ENCODE measurements around the gene FLNB. TPM values are rescaled to one million over a fixed set of nuclear protein-coding genes. Genes with fewer than 3 reads are reported as not detected.
"Not testable (repeated sequence)": the region's sequence is repeated elsewhere in the genome, so short reads cannot be mapped to it uniquely, and the experiment has no call there.

The FLNB gene
- polyA plus RNA-seq, 4 donors: 137 to 335 (median 205) TPM

DNA sequence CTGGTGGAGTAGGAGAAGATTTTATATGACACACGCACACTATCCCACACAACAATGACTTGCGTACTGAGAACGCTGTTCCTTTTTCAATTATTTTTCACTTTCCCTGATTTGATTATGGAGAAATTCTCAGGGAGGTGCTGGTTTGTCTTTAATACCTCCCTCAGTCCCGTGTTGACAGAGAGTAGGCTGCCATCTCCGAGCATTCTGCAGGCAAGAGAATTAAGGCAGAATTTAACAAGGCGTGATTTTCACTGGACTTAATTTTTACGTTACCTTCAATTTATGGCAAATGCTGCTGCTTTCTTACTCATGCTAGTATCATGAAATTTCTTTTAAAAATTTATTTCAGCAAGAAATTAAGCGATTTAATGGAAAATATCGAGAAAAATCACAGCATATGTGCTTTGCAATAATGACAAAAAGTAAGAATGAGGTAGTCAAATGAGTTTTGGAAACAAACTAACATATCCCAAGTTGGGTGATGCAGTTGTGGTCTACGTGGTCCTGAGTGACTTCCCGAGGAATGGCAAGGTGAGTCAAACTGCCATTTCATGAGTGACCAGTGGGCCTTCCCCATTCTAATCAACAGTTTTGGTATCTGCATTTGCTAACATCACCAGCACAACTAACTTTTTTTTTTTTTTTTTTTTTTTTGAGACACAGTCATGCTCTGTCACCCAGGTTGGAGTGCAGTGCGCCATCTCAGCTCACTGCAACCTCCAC is 185.6 kb downstream of the FLNB start:
- no peaks in the 10 kb centered on the region for H3K27me3 ChIP-seq (ENCODE audit: control insufficient read depth in 3 of 3, insufficient read depth in 3 of 3, low read length in 3 of 3)
- H3K27ac ChIP-seq (ENCODE audit: low read depth in 1 of 3, low read length in 2 of 3): no peak overlapping the region

DNA sequence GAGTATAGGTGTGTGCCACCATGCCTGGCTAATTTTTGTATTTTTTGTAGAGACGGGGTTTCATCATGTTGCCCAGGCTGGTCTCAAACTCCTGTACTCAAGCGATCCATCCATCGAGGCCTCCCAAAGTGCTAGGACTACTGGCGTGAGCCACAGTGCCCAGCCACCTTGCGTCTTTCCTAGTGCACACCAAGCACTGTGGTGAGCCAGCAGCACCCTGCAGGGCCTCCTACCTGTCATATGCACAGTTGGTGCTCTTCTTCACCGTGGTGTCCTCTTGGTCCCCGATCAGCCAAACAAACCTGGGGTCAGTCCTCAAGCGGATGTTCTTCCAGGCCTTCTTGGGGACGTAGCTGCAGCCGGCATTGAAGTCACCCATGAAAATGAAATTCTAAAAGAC is 189.4 kb downstream of the FLNB start:
- FAIRE-seq (no peak), DNase-seq (no peak)
- no peaks in the 10 kb centered on the region for H3K36me3 ChIP-seq (ENCODE audit: control insufficient read depth in 3 of 3, insufficient read depth in 2 of 3, low read depth in 1 of 3, low read length in 3 of 3)
- 93 to 96% (median 94%) methylated on average over 10 of the region's 10 CpGs for WGBS, 3 donors
- peaks cover 0 to 4% of the 10 kb centered on the region in 2 donors for H3K9me3 ChIP-seq (ENCODE audit: control insufficient read depth in 2 of 2, insufficient read depth in 1 of 2, low read depth in 1 of 2, low read length in 1 of 2)
- H3K4me1 ChIP-seq (ENCODE audit: control insufficient read depth in 3 of 3, insufficient read depth in 2 of 3, low read depth in 1 of 3, low read length in 2 of 3): peaks cover 0 to 3% (median 0%) of the 10 kb centered on the region in 3 donors
- H3K4me3 ChIP-seq (ENCODE audit: low read depth in 1 of 3, low read length in 3 of 3): no peak overlapping the region
- no peaks in the 10 kb centered on the region for H3K27me3 ChIP-seq (ENCODE audit: control insufficient read depth in 3 of 3, insufficient read depth in 3 of 3, low read length in 3 of 3)
- H3K27ac ChIP-seq (ENCODE audit: low read depth in 1 of 3, low read length in 2 of 3): no peak overlapping the region

More for the DNA sequence above, 185.6 kb downstream of the FLNB start:
- DNase-seq (no peak), FAIRE-seq (no peak)
- H3K4me3 ChIP-seq (ENCODE audit: low read depth in 1 of 3, low read length in 3 of 3): no peak overlapping the region
- no peaks in the 10 kb centered on the region for H3K36me3 ChIP-seq (ENCODE audit: control insufficient read depth in 3 of 3, insufficient read depth in 2 of 3, low read depth in 1 of 3, low read length in 3 of 3)
- no peaks in the 10 kb centered on the region for H3K4me1 ChIP-seq (ENCODE audit: control insufficient read depth in 3 of 3, insufficient read depth in 2 of 3, low read depth in 1 of 3, low read length in 2 of 3)
- H3K9me3 ChIP-seq (ENCODE audit: control insufficient read depth in 2 of 2, insufficient read depth in 1 of 2, low read depth in 1 of 2, low read length in 1 of 2): no peaks in the 10 kb centered on the region
- 89 to 93% (median 92%) methylated on average over 12 of the region's 12 CpGs for WGBS, 3 donors

DNA sequence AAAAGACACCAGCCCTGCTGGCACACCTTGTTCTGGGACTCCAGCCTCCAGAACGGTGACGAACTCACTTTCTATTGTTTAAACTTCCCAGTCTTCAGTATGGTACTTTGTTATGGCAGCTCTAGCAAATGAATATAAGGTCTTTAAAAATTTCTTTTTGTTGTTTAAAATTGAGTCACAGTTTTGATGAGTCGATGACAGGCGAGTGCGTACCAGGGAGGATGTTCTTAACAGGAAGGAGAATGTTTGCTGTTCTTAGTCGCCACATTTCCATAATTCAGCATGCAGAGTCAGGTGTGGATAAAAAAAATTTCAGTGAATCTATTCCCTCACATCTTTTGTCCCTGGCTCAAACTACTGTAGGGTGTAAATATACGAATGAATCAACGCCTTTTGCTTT is 190.1 kb downstream of the FLNB start:
- peaks cover 0 to 4% of the 10 kb centered on the region in 2 donors for H3K9me3 ChIP-seq (ENCODE audit: control insufficient read depth in 2 of 2, insufficient read depth in 1 of 2, low read depth in 1 of 2, low read length in 1 of 2)
- no peak overlapping the region for H3K27ac ChIP-seq (ENCODE audit: low read depth in 1 of 3, low read length in 2 of 3)
- no peaks in the 10 kb centered on the region for H3K27me3 ChIP-seq (ENCODE audit: control insufficient read depth in 3 of 3, insufficient read depth in 3 of 3, low read length in 3 of 3)
- H3K4me1 ChIP-seq (ENCODE audit: control insufficient read depth in 3 of 3, insufficient read depth in 2 of 3, low read depth in 1 of 3, low read length in 2 of 3): peaks cover 0 to 3% (median 0%) of the 10 kb centered on the region in 3 donors
- DNase-seq (no peak), FAIRE-seq (no peak)
- WGBS, 3 donors: 81 to 92% (median 82%) methylated on average over 8 of the region's 8 CpGs
- H3K4me3 ChIP-seq (ENCODE audit: low read depth in 1 of 3, low read length in 3 of 3): no peak overlapping the region
- H3K36me3 ChIP-seq (ENCODE audit: control insufficient read depth in 3 of 3, insufficient read depth in 2 of 3, low read depth in 1 of 3, low read length in 3 of 3): no peaks in the 10 kb centered on the region

DNA sequence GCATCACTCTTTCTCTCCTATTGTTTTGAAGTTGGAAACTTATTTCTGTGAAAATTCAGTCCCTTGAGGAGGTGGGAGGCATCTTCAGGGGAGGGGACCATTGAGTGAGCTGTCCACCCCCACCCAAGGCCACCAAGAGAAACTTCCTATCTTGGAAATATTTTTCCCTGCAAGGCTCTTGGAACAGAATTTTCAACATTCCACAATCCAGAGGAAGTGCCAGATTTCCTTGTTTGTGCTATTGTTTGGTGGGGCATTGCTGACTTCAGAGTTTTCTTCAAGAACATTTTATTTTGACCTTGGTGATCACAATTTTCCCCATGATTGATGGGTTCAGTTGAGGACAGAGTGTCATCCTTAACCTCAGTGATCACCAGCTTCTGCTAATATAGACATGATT is 190.6 kb downstream of the FLNB start:
- DNase-seq (no peak), FAIRE-seq (no peak)
- H3K36me3 ChIP-seq (ENCODE audit: control insufficient read depth in 3 of 3, insufficient read depth in 2 of 3, low read depth in 1 of 3, low read length in 3 of 3): no peaks in the 10 kb centered on the region
- peaks cover 0 to 3% (median 0%) of the 10 kb centered on the region in 3 donors for H3K4me1 ChIP-seq (ENCODE audit: control insufficient read depth in 3 of 3, insufficient read depth in 2 of 3, low read depth in 1 of 3, low read length in 2 of 3)
- peaks cover 0 to 4% of the 10 kb centered on the region in 2 donors for H3K9me3 ChIP-seq (ENCODE audit: control insufficient read depth in 2 of 2, insufficient read depth in 1 of 2, low read depth in 1 of 2, low read length in 1 of 2)
- no peaks in the 10 kb centered on the region for H3K27me3 ChIP-seq (ENCODE audit: control insufficient read depth in 3 of 3, insufficient read depth in 3 of 3, low read length in 3 of 3)
- no peak overlapping the region for H3K4me3 ChIP-seq (ENCODE audit: low read depth in 1 of 3, low read length in 3 of 3)
- no peak overlapping the region for H3K27ac ChIP-seq (ENCODE audit: low read depth in 1 of 3, low read length in 2 of 3)

DNA sequence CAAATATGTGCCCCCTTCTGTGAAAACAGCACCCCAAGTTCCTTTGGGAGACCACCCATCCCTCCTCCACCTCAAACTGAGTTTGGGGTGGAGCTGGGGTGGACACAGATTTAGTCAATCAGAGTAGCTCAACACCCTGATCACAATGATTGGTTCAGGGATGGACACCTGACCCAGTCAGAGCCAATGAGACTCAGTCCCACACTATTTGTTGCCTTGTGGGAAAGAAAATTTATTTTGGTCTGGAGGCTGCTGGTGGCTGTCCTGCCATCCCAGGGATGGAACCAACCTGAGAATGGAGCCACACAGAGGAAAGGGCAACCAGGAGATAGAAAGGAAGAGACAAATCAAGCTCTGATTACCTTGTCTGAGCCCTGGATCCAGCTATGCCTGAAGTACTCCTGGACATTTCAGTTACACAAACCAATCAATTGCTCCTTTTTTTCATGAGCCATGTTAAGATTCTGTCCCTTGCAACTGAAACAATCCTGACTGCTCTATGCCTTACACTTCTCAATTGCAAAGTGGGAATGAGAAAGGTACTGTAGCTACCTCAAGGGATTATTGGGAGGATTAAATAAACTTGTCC is 192.0 kb downstream of the FLNB start:
- Histone ChIP-seq H3K9me3 (ENCODE audit: control insufficient read depth in 2 of 2, insufficient read depth in 1 of 2, low read depth in 1 of 2, low read length in 1 of 2) (peaks cover 0 to 4% of the 10 kb centered on the region in 2 donors), H3K27ac (ENCODE audit: low read depth in 1 of 3, low read length in 2 of 3) (no peak overlapping the region)
- FAIRE-seq: no peak

DNA sequence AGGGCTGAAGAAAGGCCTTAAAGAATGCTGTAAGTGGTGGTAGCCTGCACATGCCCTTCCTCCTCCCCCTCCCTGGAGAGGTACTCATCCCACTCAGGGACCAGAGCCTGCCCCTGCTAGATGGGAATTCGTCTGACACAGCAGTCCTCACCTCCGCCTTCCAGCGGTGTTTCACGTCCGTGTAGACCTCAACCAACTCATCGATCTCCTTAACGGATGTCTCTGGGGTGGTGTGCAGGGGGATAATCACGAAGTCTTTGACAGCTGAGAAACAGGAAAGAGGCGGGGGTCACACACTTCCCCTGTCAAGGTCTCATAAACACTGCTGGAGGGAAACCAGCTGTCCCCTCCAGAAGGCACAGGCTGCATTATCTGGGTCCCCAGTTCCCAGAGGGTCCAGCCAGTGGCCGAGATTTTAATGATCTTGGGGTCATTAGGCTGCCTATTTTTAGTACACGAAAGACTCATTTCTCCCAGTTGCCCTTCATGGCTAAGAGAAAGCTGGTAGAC is 192.7 kb downstream of the FLNB start:
- Histone ChIP-seq H3K27me3 (ENCODE audit: control insufficient read depth in 3 of 3, insufficient read depth in 3 of 3, low read length in 3 of 3) (no peaks in the 10 kb centered on the region), H3K4me3 (ENCODE audit: low read depth in 1 of 3, low read length in 3 of 3) (no peak overlapping the region), H3K9me3 (ENCODE audit: control insufficient read depth in 2 of 2, insufficient read depth in 1 of 2, low read depth in 1 of 2, low read length in 1 of 2) (peaks cover 0 to 4% of the 10 kb centered on the region in 2 donors), H3K36me3 (ENCODE audit: control insufficient read depth in 3 of 3, insufficient read depth in 2 of 3, low read depth in 1 of 3, low read length in 3 of 3) (no peaks in the 10 kb centered on the region), H3K27ac (ENCODE audit: low read depth in 1 of 3, low read length in 2 of 3) (no peak overlapping the region), H3K4me1 (ENCODE audit: control insufficient read depth in 3 of 3, insufficient read depth in 2 of 3, low read depth in 1 of 3, low read length in 2 of 3) (peaks cover 0 to 3% (median 0%) of the 10 kb centered on the region in 3 donors)
- 46 to 81% (median 76%) methylated on average over 11 of the region's 11 CpGs for whole genome bisulfite sequencing, 3 donors
- no peak for DNase-seq
- no peak for FAIRE-seq

More for the DNA sequence above, 192.0 kb downstream of the FLNB start:
- Histone ChIP-seq H3K4me1 (ENCODE audit: control insufficient read depth in 3 of 3, insufficient read depth in 2 of 3, low read depth in 1 of 3, low read length in 2 of 3) (peaks cover 0 to 3% (median 0%) of the 10 kb centered on the region in 3 donors), H3K27me3 (ENCODE audit: control insufficient read depth in 3 of 3, insufficient read depth in 3 of 3, low read length in 3 of 3) (no peaks in the 10 kb centered on the region), H3K4me3 (ENCODE audit: low read depth in 1 of 3, low read length in 3 of 3) (no peak overlapping the region), H3K36me3 (ENCODE audit: control insufficient read depth in 3 of 3, insufficient read depth in 2 of 3, low read depth in 1 of 3, low read length in 3 of 3) (no peaks in the 10 kb centered on the region)
- no peak for DNase-seq

DNA sequence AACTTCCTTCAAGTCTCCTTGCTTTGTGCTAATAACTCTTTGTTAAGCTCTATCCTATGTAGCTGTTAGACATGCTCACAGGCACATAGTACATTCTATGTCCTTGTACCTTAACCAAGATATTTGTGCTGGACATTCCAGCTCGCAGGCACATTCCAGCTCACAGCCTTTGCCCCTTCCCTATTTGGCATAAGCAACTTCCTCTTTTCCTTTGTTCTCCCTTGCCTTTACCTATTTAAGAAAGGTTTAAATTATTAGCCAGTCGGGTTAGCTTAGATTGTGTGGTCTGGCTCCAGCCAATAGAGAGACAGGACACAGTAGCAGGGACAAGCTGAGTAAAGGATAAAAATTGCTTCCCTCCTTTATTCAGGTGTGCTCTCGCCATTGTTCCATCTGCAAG is 193.2 kb downstream of the FLNB start:
- peak in 1 of 2 donors; percentile 37 for DNase-seq
- not testable (repeated sequence) for H3K36me3 ChIP-seq (ENCODE audit: control insufficient read depth in 3 of 3, insufficient read depth in 2 of 3, low read depth in 1 of 3, low read length in 3 of 3); H3K9me3 ChIP-seq (ENCODE audit: control insufficient read depth in 2 of 2, insufficient read depth in 1 of 2, low read depth in 1 of 2, low read length in 1 of 2); H3K27ac ChIP-seq (ENCODE audit: low read depth in 1 of 3, low read length in 2 of 3); H3K4me3 ChIP-seq (ENCODE audit: low read depth in 1 of 3, low read length in 3 of 3); FAIRE-seq; H3K27me3 ChIP-seq (ENCODE audit: control insufficient read depth in 3 of 3, insufficient read depth in 3 of 3, low read length in 3 of 3); H3K4me1 ChIP-seq (ENCODE audit: control insufficient read depth in 3 of 3, insufficient read depth in 2 of 3, low read depth in 1 of 3, low read length in 2 of 3)
- WGBS, 3 donors: 44 to 60% (median 59%) methylated on average over 3 of the region's 3 CpGs

DNA sequence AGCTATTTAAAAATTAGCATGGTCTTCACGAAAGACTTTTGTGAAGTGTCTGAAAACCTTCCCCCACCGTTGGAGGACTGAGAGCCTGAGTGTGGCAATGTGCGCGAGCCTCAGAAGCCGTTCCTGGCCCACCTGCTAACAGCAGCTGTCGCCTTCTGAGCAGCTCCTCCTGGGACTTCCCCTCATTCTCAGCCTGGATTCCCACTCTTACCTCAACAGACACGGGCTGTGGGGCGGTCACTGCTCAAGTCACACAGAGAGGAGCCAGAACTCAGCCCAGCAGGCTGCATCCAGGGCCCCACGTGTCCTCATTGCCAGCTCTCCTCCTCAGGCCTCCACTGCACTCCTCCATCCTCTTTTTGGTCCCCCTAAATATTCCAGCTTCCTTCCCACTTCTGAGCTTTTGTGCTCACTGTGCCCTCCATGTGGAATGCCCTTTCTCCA is 194.7 kb downstream of the FLNB start:
- H3K36me3 ChIP-seq (ENCODE audit: control insufficient read depth in 3 of 3, insufficient read depth in 2 of 3, low read depth in 1 of 3, low read length in 3 of 3): no peaks in the 10 kb centered on the region
- FAIRE-seq (no peak), DNase-seq (no peak)
- no peak overlapping the region for H3K4me3 ChIP-seq (ENCODE audit: low read depth in 1 of 3, low read length in 3 of 3)
- H3K27ac ChIP-seq (ENCODE audit: low read depth in 1 of 3, low read length in 2 of 3): no peak overlapping the region
- H3K4me1 ChIP-seq (ENCODE audit: control insufficient read depth in 3 of 3, insufficient read depth in 2 of 3, low read depth in 1 of 3, low read length in 2 of 3): peaks cover 0 to 4% (median 3%) of the 10 kb centered on the region in 3 donors
- 72 to 84% (median 78%) methylated on average over 9 of the region's 9 CpGs for WGBS, 3 donors
- peaks cover 0 to 4% of the 10 kb centered on the region in 2 donors for H3K9me3 ChIP-seq (ENCODE audit: control insufficient read depth in 2 of 2, insufficient read depth in 1 of 2, low read depth in 1 of 2, low read length in 1 of 2)
- H3K27me3 ChIP-seq (ENCODE audit: control insufficient read depth in 3 of 3, insufficient read depth in 3 of 3, low read length in 3 of 3): no peaks in the 10 kb centered on the region
